Measurements from ENCODE around the gene RPS4Y1. TPM values are rescaled to one million over a fixed set of nuclear protein-coding genes. Genes with fewer than 3 reads are reported as not detected.

RPS4Y1 gene
- total RNA-seq, 1 experiment from 2014 or later, result 432 TPM

- Histone ChIP-seq H3K36me3 (no peaks in the 10 kb centered on the region), H3K4me3 (no peak overlapping the region), H3K9me3 (replicated peaks) (no peaks in the 10 kb centered on the region), H3K27ac (peak overlapping the region; percentile 64), H3K4me1 (replicated peaks) (peaks cover 14% of the 10 kb centered on the region), H3K27me3 (replicated peaks) (no peaks in the 10 kb centered on the region)
- DNase-seq (ENCODE audit: low read depth in 1 of 2, low spot score in 2 of 2), result peak; percentile 49
Measured at GRCh38 chrY:2907356-2907755, 66.0 kb downstream of the RPS4Y1 start.

- Histone ChIP-seq H3K27me3 (replicated peaks) (no peaks in the 10 kb centered on the region), H3K9me3 (replicated peaks) (no peaks in the 10 kb centered on the region), H3K27ac (no peak overlapping the region), H3K4me3 (no peak overlapping the region), H3K36me3 (no peaks in the 10 kb centered on the region), H3K4me1 (replicated peaks) (peaks cover 4% of the 10 kb centered on the region)
- peak; percentile 41 to 49 for DNase-seq (ENCODE audit: low read depth in 1 of 2, low spot score in 2 of 2)
Measured at GRCh38 chrY:2913066-2913815, 71.8 kb downstream of the RPS4Y1 start.

Other genes with a start within 250 kb of the RPS4Y1 start
- gene SRY, start 53.9 kb upstream of the RPS4Y1 start, total RNA-seq (2014; rRNA removed; shearing (Covaris generic)), result not detected in 2 replicates
- 18.8 and 41.8 TPM in 2 replicates for gene ZFY, start 93.8 kb downstream of the RPS4Y1 start, total RNA-seq (2014; rRNA removed; shearing (Covaris generic))

Data from SJSA1 (cell line).